Stimulated activated CD4-positive, alpha-beta T cell treated with anti-CD3 and anti-CD28 coated beads, Interleukin-12 subunit alpha, Interleukin-12 subunit beta, amount 100 ng/mL, for 4 hours (primary cell): ENCODE data around the gene SBNO1.
"Not testable (repeated sequence)": the region's sequence is repeated elsewhere in the genome, so short reads cannot be mapped to it uniquely, and the experiment has no call there.

Experiments used
- DNase-seq: peaks from one replicate; pipeline ENCODE4 v3.0.0-alpha.2; 2020

SBNO1 gene

DNA sequence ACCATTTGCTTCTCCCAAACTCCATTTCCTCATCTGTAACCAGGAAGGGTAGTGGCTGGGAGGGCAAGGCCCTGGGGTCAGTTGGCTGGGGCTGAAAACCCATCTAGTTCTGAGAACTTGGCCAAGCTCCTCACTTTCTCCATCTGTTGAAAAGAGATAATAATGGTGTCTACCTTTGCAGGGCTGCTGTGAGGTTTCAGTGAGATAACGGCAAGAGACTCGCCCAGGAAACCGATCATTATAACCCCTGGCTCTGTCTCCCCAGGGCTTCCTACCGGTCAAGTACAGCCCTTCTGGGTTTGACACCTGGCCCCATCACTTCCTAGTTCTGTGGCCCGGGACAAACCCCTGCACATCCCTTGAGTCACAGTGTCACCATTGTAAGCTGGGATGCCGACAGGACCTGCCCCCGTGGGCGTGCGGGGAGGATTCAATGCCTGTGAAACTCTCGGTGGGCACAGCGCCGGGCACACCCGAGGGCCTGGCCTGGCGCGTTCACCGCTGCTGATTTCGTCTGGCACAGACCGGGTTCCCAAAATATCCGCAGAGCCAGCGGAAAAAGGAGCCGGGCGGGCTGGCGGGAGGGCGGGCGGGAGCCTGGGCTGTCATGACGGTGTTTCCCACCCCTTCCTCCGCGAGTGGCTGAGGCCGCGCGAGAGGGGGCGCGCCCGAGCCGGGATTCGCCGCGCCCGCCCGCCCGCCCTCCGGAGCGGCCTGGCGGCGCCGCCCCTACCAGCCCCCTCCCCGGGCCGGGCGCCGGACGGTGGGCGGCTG is 23.7 kb upstream of the SBNO1 start:
- DNase-seq = peak; percentile 70

DNA sequence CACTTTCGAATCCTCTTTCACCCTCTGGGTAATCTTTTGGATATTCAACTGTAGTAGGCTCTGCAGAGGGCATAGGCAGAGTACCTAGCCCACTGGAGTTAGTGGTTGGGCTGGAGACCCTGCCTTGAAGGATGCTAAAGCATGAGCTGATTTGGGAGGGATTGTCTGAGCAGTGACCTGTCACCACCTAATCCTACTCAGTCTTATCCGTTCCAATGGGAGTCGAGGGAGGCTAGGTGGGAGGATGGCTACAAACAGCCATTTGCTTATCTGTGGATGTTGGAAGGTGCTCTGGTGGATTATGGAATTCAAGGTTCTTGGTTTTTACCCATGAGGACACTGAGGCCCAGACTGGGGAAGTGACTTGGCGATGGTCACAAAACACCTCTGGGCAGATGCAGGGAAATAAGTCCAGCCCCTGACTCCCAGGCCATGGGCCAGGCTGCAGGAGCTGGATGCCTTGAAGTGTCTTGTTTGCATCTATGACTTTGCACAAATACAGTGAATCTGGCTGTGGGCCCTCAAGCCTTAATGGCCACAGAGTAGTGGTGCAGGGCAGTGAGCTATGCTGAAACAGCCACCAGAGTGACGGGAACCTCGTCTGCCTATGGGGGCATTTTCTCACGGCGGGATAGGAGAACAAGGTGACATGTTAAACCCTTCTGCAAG is 23.0 kb upstream of the SBNO1 start:
- no peak for DNase-seq

DNA sequence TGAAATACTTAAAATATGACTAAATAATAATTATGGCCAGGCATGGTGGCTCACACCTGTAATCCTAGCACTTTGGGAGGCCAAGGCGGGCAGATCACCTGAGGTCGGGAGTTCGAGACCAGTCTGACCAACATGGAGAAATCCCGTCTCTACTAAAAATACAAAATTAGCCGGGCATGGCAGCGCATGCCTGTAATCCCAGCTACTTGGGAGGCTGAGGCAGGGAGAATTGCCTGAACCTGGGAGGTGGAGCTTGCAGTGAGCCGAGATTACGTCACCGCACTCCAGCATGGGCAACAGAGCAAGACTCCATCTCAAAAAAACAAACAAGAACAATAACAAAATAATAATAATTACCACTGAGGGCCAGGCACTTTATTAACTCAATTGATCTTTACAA is 20.9 kb upstream of the SBNO1 start:
- DNase-seq = not testable (repeated sequence)

DNA sequence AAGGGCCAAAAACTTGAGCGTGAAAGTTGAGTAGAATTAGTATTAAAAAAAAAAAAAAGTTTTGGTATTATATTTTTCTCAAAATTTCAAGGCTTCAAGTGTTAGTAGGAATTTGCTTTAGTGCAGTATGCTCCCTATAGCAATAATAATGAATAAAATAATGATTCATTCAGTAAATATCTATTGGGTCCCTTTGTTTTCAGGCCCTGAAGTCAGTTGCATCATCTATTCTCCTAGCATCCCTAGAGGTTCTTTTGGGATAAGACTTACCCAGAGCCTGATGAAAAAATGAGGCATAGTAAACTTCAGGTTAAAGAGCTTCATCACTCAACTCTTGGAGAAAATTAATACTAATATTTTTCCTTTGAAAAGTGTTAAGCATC is 20.3 kb upstream of the SBNO1 start:
- no peak for DNase-seq

DNA sequence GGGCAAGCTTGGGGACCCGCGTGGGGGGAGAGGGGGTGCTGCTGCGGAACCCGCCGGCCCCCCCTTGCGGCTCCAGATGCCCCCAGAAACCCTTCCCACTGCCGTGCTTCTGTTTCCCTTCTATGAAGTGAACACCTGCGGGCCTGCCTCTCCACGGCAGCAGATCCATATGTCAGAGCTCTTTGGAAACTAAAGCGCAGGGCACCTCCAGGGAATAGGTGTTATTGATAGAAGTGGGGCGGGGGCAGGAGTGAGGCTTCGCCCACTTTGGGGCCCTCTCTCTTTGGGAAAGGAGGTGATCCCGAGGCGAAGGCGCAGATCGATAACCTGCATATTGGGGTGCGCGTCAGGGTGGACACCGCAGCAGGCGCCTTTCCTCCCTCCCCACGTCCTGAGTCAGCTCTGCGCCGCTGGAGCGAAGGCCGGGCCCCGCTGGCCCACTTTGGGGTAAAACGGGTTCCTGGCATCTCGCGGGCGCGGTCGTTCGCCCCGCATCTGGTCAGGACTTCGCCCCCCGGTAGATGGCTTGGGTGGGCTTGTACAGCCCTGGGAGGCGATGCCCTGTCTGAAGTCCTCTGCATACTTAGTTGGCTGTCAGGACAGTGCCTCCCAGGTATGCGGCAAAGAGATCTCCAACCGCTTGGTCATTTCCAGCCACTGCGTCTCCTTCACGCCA is 19.8 kb upstream of the SBNO1 start:
- DNase-seq = no peak

DNA sequence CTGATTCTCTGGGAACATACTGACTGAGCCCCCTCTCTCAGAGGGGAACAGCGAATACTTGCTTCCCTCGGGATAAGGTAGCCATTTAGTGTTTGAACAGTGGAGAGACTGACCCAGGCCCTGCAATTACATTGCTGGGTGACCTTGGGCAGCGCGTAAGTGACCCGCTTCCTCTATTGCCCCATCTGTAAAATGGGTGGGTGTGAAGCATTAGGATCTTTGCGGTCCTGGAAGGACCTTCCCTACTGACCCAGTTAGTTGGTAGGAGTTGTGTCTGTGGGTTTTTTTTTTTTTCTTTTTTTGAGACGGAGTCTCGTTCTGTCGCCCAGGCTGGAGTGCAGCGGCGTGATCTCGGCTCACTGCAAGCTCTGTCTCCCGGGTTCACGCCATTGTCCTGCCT is 18.0 kb upstream of the SBNO1 start:
- DNase-seq = no peak

DNA sequence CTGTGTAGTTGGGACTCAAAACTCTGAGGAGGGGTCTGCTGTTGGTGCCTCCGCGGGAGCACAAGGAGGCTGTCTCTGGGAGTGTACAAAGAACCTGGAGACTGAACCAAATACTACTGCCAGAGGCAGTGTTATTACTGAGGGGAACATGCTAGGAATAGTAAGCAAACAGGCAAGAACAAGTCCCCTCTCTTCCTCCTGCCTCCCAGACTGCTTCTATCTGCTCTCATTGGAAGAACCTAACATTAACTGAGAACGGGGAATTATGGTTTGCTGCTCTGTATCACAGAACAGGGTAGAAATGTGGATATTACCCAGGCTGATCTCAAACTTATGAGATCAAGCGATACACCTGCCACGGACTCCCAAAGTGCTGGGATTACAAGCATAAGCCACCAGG is 14.7 kb upstream of the SBNO1 start:
- DNase-seq = no peak

DNA sequence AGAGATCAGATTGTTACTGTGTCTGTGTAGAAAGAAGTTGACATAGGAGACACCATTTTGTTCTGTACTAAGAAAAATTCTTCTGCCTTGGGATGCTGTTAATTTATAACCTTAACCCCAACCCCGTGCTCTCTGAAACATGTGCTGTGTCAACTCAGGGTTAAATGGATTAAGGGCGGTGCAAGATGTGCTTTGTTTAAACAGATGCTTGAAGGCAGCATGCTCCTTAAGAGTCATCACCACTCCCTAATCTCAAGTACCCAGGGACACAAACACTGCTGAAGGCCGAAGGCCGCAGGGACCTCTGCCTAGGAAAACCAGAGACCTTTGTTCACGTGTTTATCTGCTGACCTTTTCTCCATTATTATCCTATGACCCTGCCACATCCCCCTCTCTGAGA is 7.8 kb upstream of the SBNO1 start:
- not testable (repeated sequence) for DNase-seq

DNA sequence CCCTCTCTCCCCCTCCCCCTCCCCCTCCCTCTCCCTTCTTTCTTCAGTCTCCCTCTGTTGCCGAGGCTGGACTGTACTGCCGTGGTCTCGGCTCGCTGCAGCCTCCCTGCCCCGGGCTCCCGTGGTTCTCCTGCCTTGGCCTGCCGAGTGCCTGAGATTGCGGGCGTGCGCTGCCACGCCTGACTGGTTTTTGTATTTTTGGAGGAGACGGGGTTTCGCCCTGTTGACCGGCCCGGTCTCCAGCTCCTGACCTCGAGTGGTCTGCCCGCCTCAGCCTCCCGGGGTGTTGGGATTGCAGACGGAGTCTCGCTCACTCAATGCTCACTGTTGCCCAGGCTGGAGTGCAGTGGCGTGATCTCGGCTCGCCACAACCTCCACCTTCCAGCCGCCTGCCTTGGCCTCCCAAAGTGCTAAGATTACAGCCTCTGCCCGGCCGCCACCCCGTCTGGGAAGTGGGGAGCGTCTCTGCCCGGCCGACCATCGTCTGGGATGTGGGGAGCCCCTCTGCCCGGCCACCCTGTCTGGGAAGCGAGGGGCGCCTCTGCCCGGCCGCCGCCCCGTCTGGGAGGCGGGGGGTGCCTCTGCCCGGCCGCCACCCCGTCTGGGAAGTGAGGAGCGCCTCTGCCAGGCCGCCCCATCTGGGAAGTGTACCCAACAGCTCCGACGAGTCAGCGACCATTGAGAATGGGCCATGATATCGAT is 7.2 kb upstream of the SBNO1 start:
- not testable (repeated sequence) for DNase-seq

DNA sequence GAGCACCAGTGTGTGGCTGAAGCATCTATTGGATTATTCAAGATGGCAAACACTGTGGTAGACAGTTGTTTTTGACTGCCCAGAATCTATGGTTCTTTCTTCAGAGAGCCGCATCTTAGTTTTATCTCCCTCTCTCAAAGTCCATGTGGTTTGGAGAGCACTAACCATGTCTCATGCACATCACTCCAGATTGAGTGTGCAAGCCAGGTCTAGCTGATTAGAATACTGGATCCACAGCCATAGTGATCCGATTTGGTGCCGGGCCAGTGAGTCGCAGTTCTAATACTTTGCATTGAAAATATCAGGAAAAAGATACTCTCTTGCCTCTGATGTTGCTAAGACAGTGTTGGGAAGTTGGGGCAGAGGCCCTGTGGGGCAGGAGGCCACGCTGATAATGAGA is 4.6 kb upstream of the SBNO1 start:
- DNase-seq = no peak

DNA sequence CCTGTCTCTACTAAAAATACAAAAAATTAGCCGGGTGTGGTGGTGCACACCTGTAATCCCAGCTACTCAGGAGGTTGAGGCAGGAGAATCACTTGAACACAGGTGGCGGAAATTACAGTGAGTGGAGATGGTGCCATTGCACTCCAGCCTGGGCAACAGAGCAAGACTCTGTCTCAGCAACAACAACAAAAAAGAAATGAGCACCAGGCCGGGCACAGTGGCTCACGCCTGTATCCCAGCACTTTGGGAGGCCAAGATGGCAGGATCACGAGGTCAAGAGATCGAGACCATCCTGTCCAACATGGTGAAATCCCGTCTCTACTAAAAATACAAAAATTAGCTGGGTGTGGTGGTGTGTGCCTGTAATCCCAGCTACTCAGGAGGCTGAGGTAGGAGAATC is 3.8 kb upstream of the SBNO1 start:
- DNase-seq = not testable (repeated sequence)

DNA sequence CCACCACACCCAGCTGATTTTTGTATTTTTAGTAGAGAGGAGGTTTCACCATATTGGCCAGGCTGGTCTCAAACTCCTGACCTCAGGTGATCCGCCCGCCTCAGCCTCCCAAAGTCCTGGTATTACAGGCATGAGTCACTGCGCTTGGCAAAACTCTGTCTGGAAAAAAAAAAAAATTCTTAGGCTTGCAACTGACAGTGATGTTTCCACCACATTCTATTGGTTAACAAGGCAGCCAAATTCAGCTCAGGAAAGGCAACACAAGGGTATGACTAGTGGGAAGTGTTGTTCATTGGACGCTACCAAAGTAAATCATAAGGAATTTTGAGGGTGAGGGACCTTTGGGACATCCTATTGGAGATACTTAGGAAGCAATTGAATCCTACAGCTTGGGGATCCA is 2.9 kb upstream of the SBNO1 start:
- no peak for DNase-seq

DNA sequence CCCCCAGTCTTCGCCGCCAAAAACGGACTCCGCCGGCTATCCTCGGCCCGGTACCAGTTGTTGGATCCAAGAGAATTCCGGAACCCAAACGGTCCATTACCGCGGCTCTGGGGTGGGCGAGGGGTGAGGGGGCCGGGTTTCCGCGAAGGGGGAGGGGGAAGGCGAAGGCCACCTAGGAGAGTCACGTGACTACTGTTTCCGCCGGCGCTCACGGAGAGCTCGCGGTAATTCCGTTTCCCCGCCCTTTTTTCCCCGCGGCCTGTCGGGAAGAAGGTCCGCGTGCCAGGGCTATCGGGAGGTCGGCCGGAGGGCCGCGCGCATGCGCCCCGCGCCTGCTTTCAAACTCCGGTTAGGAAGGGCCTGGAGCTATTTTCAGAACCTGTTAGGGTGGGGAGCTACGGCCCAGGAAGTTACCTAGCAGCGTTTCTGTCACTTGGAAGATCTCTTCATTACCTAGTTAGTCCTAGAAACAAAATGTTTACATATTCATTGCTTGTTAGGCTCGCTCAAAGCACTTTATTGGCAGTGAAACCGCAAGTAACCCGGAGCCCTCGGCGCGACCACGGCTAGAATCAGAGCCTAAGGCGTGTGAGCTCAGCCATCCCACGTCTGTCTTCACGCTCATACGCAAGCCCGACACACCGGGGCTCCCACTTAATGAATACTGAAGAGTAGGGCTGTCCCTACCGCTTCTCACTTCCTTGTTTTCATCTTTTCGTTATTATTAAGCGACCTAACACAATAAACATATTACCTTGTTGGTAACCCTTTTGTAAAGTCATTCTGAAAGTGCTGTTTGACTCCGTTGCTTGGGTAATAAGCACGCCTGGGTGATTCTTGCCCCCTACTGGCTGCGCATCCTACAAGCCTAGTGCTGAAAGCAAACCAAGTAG is 624 bp upstream of the SBNO1 start:
- DNase-seq = peak; percentile 93

DNA sequence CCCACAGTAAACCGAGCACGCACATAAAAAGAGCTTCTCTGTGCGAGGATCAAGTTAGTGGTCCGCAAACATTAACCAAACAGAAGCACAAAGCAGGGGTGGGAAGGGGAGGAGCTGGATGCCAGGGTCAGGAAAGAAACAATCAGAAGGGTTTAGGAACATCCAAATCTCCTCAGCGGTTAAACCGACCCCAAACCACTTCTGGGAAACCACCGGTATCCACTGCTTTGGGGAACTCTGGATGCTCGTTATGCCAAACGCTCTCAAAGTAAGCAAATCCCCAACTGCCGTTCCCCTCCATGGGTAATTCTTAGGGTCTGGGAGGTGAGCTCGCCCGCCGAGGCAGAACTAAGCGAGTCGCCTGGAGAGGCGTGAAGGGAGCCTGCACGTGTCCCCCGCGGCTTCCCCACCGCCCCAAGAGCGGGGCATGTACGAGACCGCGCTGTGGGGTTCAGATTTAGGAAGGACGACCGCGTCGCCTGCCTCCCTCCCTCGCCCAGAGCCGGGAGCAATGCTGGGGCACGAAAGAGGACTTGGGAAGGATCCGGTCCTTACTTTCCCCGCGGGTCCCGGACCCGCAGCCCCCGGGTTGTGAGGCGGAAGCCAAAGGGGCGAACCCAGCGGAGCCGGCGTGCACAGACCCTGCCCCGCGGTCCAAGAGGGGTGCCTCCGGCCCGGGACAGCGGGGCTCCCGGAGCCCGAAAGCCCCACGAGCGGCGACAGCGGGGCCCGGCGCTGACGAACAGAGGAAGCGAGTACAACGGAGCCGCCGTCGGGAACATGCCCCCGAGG is 711 bp downstream of the SBNO1 start:
- DNase-seq = peak; percentile 15

DNA sequence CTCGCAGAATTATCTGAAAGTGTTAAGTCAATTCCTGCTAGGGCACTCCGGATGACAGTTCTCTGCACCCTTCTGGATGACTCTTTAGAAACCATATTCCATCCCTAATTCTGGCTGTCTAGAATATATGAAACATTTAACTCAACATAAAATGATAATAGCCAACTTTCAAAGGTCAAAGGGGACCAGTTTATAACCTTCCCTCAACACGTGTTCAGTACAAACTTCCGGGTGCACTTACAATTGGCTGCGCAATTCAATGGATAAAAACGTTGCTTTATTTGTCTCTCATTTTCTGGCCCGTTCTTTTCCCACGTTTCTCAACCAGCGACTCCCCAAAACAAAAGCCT is 1.3 kb downstream of the SBNO1 start:
- no peak for DNase-seq

DNA sequence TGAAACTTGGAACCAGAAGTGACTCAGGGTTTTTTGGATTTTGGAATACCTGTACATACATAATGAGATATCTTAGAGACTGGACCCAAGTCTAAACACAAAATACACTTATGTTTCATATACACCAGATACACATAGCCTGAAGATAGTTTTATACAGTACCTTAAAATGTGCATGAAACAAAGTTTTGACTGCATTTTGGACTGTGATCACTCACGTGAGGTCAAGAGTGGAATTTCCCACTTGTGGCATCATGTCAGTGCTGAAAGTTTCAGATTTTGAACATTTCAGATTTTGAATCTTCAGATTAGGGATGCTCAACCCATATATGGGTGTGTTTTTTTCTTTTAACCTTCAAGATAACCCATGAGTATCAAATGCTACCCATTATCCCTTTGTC is 6.6 kb downstream of the SBNO1 start:
- DNase-seq = no peak

DNA sequence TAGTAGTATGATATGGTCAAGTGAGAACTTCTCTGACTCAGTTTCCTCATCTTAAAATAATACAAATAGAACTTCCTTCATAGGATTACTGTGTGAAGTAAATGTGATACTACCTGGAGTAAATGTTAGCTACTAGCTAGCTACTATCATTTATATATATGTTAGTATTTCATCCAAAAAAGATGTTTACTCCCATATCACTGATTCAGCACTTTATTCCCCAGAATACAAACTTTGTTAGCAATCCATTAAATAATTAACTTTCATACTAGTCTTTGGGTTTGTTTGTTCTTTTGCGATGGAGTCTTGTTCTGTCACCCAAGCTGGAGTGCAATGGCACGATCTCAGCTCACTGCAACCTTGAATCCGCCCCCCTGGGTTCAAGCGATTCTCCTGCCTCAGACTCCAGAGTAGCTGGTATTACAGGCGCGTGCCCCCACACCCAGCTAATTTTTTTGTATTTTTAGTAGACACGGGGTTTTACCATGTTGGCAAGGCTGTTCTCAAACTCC is 8.4 kb downstream of the SBNO1 start:
- DNase-seq = no peak

DNA sequence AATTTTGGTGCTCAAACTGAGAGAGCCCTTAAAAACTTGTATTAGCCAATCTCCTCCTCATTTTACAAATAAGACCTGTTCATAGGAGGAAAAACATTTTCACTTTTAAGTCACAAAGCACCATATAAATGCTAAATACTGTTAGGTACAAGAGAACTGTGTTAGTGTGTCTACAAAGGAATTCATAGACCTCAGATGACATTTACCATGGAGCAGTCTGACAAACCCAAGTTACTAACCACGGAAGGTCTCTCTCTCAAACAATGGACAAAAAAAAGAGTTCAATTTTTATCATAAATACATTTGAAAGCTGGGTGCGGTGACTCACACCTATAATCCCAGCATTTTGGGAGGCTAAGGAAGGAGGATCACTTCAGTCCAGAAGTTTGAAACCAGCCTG is 10.0 kb downstream of the SBNO1 start:
- DNase-seq = no peak

DNA sequence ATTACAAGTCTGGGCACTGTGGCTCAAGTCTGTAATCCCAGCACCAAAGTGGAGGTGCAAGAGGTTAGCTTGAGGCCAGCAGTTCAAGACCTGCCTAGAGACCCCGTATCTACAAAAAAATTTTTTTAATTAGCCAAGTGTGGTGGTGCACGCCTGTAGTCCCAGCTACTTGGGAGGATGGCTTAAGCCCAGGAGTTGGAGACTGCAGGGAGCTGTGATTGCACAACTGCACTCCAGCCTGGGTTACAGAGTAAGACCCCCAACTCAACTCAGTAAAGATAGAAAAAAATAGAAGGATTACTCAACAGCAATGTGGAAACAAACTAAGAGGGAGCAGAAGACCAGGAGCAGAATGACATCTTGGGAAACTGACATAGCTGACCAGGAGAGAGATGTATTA is 13.3 kb downstream of the SBNO1 start:
- DNase-seq = no peak

DNA sequence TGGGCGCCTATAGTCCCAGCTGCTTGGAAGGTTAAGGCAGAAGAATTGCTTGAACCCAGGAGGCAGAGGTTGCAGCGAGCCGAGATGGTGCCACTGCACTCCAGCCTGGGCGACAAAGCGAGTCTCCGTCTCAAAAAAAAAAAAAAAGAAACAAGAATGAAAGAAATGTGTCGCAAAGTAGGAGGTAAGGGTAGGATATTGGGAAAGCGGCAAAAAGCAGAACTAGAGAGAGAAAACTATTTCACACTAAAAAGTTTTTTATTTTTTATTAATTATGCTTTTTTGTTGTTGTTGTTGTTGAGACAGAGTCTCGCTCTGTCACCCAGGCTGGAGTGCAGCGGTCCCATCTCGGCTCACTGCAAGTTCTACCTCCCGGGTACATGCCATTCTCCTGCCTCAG is 17.7 kb downstream of the SBNO1 start:
- no peak for DNase-seq

DNA sequence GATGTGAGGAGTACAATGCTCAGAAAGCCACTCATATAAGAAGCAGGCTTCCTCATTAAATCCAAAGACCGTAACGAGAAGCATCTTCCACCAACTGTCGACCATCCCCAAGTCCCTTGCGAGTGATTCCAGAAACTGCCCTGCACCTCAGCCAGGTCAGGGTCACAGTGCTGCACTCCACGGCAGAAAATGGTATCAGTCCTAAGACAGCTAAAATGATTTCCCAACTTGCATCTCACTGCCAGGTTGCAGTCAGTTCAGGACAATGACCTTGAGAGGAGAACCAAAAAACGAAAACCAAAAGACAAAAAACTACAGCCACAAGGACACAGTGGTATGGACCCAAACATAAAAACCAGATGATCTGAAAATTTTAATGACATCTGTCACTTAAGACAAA is 20.6 kb downstream of the SBNO1 start:
- DNase-seq = no peak

DNA sequence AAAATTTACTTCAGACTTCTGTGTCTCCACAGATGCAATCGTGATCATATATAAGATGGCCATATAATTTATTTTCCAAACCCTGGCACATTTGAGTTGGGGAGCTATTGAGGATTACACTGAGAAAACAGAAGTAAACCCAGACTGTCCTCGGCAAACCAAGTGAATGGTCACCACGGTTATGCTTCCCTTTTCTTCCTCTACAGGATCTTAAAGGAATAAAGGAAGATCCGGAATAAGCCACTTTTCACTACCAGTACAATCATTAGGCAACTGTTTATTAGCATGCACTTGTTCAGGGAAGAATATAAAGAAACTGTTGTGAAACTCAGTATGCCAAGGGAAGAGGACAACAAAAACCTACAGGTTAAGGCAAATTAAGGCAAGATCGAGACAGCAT is 27.6 kb downstream of the SBNO1 start:
- no peak for DNase-seq
